GM18498 (cell line): ENCODE measurements around the gene CTPS2.
"Not testable (repeated sequence)": the region's sequence is repeated elsewhere in the genome, so short reads cannot be mapped to it uniquely, and the experiment has no call there.

ENCODE experiments used
- ATAC-seq: cut with Tn5 transposase; IDR thresholded peaks from one replicate; pipeline ENCODE4 v1.9.1; 2021; ENCODE audit warnings: mild to moderate bottlenecking, moderate library complexity; ENCODE audit not compliant: unreplicated experiment

The CTPS2 gene

GRCh38 chrX:16712548-16713155 is at the start of gene CTPS2:
Gene CTPS2, minus strand, starts transcription at chrX:16712669. Its CDS starts 9,767 bp downstream, at chrX:16702902.
- peak; percentile 93 for ATAC-seq

- ATAC-seq = not testable (repeated sequence)
These were observed 49.0 kb upstream of the CTPS2 start for GRCh38 chrX:16761500-16761899.

DNA sequence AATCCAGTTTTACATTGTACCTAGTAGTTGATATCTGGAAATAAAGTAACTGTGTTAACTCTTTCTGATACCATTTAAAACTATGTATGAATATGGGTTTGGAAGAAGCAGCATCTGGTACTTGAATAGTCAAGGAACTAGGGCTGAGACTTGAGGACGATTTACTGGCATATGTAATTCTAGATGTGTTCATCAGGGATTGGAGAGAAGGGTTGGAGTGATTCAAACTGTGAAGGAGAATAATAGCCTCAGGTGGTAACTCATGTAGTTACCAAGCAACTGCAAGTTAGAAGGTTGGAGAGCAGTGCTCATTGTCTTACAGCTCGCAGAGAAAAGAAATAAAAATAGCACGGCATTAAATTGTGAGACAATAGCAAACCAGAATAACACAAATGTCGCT is 44.3 kb upstream of the CTPS2 start:
- no peak for ATAC-seq

GRCh38 chrX:16754019-16754418 is 41.5 kb upstream of the CTPS2 start:
- ATAC-seq = no peak

DNA sequence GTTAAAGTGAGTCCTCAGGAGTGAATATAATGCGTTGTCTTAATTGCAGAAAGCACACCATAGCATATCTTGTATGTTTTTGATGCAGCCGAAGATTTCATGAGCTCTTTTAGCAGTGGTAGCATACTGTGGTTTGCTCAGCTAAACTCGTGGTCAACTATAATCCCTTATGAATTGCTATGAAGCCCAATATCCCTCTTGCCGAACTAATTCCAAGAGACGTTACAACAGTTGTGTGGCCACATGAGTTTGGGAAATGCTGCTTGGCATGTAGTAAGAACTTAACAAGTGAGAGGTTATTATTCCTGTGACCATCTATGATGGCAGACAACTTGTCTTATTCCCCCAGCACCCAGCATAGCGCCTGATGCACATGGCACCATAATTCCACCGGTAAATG is 37.7 kb upstream of the CTPS2 start:
- no peak for ATAC-seq

DNA sequence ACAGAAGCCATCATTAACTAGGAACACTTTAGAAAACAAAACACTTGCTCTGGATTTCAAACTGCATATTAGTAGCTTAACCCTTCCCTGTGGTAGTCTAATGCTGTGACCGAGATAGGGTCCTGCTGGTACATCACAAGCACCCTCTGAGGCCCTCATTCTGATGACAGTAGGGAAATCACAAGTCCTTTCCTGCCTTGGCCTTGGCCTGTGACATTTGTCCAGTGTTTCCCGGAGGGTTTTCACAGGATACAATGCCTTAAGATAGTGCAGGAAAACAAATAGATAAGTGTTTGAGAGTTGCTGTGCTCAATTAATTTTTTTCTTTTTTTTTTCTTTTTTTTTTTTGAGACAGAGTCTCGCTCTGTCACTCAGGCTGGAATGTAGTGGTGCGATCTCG is 36.0 kb upstream of the CTPS2 start:
- no peak for ATAC-seq

DNA sequence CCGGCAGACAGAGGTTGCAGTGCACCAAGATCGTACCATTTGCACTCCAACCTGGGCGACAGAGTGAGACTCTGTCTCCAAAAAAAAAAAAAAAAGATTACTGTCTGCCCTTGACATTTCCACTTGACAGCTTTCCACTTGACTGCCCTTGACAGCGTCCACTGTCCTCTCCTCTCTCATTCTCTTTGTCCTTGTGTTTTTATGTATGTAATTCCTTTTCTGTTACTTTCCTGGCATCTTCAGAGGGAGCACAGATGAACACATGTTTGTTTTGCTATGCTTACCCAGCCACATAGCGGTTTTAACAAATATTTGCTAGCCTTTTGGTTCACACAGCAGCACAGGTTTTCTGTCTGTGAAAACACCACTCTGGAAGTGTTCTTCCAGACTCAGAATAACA is 33.2 kb upstream of the CTPS2 start:
- no peak for ATAC-seq

DNA sequence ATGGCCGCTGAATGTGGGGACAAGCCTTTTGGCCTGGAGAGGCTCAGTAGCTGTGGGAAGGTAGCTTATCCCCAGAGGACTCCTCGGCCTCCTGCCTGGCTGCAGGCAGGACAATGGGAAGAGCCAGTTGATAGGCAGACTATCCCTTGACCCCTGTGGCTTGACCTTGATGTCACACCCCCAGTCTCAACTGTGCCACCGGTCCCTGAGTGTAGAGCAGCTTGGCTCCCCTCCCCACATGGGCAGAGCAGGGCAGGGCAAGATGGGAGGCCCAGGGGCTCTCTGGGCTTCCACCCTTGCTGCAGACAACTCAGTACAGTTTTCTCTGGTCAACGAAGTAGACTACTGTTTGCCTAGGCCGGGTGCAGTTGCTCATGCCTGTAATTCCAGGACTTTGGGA is 32.6 kb upstream of the CTPS2 start:
- no peak for ATAC-seq

DNA sequence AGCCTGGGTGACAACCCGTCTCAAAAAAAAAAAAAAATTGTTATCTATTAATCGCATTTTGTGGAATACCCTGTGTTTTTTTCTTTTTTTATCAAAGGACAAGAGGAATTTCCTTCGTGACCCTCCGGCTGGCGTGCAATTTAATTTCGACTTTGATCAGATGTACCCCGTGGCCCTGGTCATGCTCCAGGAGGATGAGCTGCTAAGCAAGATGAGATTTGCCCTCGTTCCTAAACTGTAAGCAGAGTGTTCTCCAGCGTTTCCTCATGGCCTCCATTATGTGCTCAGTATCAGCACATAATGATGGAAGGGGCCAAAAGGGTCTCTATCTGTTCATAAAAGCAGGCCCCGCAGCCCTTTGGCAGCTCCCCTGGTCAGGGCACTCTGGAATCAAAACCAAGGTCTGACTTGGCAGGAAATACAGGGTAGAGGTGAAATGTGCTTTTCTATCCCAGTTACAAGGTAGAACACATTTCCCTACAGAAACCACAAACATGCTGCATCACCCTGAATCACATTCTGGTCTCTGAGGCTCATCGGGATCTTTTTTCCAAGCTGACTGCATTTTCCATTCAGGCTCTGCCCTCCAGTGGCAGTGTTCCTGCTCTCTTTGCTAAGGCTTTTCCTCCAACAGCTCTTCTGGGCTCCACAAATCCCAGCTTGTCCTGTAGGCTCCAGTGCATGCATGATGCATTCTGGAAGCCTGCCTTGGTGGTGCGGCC is 31.3 kb upstream of the CTPS2 start:
- no peak for ATAC-seq

DNA sequence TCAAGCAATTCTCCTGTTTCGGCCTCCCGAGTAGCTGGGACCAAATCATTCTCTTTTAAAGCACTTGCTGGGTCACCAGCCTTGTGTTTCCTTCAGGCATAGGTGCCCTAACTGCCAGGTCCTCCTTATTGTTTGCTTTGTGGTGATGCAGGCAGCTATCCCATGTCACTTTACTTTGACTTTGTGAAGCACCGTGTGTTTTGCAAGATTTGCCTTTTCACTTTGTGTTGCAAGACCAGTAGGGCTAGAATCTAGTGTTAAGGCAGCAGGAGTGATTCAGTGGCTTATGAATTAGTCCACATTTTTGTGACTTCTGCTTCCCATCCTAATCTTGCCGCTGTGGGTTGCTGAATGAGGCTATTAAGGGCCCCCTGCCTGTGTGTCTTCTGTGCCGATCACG is 27.1 kb upstream of the CTPS2 start:
- no peak for ATAC-seq

DNA sequence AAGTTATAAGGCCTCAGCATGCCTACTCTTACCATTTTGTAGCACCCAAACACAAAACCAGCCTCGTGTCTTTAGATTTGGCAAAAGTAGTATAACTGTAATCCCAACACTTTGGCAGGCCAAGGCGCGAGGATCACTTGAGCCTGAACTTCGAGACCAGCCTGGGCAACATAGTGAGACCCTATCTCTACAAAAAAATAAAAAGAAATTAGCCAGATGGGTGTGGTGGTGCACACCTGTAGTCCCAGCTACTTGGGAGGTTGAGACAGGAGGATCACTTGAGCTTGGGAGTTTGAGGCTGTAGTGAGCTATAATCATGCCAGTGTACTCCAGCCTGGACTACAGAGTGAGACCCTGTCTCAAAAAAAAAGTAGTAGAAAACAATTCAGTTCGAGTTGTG is 24.6 kb upstream of the CTPS2 start:
- ATAC-seq = no peak

DNA sequence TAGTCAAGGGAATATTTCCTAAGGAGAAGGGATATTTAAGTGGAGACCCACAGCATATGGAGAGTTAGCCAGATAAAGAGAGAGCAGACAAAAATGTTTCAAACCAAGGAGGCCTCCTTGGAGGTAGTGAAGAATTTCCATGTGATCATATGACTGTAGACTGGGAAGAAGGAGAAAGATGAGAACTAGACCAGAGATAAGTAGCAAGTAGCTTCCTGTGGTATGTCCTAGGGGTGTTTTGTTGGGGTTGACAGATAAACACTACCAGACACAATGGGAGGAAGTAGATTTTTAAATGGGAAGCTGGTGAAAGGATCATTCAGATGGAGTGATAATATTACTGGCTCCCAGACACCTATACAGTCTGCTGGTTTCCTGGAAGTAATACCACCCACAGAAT is 20.5 kb upstream of the CTPS2 start:
- no peak for ATAC-seq

DNA sequence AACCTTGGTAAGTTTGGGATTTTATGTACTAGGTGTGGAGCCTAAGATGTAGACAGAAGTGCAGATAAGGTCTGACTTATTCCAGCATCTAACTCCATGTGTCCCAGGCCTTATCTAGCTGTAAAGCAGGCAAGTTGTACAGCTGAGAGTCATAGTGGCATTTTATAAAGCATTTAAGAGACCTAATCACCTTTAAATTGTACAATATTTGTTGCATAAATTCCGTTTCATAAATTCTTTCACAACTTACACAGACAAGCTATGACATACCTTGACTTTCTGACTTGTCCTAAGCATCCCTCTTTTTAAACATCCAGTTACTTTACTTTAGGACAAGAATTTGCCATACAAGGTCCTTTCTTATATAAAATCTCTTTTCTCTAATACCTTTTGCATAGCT is 18.0 kb upstream of the CTPS2 start:
- no peak for ATAC-seq

GRCh38 chrX:16727637-16728036 is 15.2 kb upstream of the CTPS2 start:
- no peak for ATAC-seq

- not testable (repeated sequence) for ATAC-seq
These were observed 14.0 kb upstream of the CTPS2 start for GRCh38 chrX:16726347-16726988.

GRCh38 chrX:16725072-16725471 is 12.6 kb upstream of the CTPS2 start:
- no peak for ATAC-seq

GRCh38 chrX:16722481-16722880 is 10.0 kb upstream of the CTPS2 start:
- no peak for ATAC-seq

DNA sequence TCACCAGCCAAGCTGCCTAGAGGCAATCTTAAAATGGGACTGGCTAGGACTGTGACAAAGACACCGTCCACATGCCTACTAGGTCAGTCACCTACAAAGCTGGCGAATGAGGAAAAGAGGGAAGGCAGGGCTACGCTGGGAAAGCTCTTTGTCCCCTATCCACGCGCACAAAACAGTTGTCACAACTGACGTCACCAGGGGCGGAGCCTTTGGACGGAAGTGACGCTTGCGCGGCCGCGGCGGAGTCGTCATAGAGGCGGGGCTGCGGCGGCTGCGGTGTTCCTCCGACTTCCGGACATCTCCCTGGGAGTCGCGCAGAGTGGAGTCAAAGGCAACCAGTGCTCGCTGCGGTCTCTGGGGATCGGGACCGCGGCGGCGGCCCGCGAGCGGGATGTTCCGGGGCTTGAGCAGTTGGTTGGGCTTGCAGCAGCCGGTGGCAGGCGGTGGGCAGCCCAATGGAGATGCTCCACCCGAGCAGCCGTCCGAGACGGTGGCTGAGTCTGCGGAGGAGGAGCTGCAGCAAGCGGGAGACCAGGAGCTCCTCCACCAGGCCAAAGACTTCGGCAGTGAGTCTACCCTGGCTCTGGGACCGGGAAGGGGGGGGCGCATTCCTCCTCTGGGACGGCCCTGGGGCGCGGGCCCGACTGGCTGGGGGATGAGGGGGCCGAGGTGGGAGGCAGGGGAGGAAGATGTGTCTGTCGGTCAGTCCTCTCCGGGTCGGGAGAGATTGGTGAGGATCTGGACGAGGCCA is 7.0 kb upstream of the CTPS2 start, which contains the start of gene SYAP1:
TSS of gene SYAP1 (plus strand) at position 279 of the 751 bp plus-strand sequence. CDS start at position 392, 113 bp downstream.
- peak; percentile 99 for ATAC-seq

DNA sequence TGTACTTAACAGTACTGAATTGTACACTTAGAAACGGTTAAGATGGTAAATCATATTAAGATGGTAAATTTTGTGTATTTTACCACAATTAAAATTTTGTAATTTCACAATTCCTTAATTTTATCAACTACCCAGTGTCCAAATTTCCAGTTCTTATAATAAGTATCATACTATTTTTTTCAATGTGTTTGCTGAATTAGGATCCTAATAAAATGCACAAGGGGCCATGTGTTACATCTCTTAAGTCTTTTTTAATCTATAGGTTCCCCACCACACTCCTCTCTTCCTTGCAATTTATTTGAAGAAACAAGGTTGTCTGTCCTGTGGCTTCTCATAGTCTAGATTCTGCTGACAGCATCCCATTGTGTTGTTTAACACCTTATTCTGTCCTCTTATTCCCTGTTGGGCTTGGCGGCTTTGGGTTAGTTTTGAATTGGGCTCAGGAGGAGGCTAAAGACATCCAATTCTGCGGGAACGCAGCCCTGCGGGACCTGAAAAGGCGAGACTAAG is 6.4 kb upstream of the CTPS2 start:
- peak; percentile 45 for ATAC-seq

- not testable (repeated sequence) for ATAC-seq
These were observed 4.0 kb upstream of the CTPS2 start for GRCh38 chrX:16716451-16716850.

- ATAC-seq = not testable (repeated sequence)
These were observed 3.2 kb upstream of the CTPS2 start for GRCh38 chrX:16715638-16716037.
